CD4-positive, alpha-beta T cell treated with Interleukin-12 subunit alpha and Interleukin-12 subunit beta, for 1 hour (primary cell): ENCODE measurements around the gene GREB1.
"Not testable (repeated sequence)": the region's sequence is repeated elsewhere in the genome, so short reads cannot be mapped to it uniquely, and the experiment has no call there.

Experiments used
- DNase-seq: peaks from one replicate; pipeline ENCODE4 v3.0.0-alpha.2; 2020

Gene GREB1

DNA sequence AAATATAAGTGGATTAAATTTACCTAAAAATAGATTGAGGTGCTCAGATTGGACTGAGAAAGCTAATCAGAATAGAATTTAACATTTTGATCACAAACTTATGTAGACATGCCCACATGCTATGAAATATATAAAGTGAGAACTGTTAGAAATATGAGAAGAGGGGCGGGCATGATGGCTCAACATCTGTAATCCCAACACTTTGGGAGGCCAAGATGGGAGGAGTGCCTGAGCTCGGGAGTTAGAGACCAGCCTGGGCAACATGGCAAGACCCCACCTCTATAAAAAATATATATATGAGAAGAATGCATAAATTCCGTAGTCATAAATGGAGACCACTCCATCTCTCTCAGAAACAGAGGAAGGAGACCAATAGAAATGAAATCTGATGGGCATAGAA is 110.4 kb downstream of the GREB1 start:
- no peak for DNase-seq

DNA sequence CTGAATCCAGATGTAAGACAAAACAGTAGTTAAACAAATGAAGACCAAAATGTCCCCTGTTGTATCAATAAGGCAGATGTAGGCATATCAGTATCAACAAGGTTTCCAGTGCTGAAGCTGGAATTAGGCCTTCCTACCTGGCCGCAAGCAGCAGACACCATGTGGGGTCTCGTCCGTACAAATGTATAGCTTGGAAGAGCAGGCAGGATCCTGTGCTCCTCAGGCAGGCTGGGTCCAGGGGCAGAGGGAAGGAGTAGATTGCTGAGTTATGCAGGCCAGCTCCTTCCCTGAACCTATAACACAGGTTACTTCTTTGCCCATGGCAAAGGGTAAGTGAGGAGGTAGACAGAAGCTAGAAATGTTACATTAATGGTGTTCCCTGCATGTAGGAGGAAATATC is 112.7 kb downstream of the GREB1 start:
- no peak for DNase-seq

- no peak for DNase-seq
Observed at GRCh38 chr2:11647834-11648600, 114.2 kb downstream of the GREB1 start.

DNA sequence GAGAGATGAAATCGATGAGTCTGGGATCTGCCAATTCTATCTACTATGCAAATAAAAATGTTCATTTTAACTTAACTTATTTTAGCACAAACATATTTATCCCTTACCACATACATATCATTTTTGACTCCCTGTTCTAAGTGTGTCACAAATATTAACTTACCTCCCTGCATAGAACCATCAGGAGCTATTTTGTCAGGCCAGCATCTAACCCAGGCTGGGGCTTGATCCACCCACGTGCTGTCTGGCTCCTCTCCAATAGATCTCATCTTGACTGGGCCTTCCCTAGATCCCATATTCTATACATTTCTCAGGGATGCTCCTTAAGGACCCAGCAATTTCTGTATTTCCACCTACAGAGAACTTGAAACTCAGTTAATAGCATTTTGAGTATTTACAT is 115.2 kb downstream of the GREB1 start:
- no peak for DNase-seq

- no peak for DNase-seq
Observed at GRCh38 chr2:11651856-11652548, 118.2 kb downstream of the GREB1 start.

GRCh38 chr2:11652553-11652952 is 118.7 kb downstream of the GREB1 start:
- DNase-seq, result no peak

GRCh38 chr2:11655495-11655894 is 121.7 kb downstream of the GREB1 start:
- no peak for DNase-seq

DNA sequence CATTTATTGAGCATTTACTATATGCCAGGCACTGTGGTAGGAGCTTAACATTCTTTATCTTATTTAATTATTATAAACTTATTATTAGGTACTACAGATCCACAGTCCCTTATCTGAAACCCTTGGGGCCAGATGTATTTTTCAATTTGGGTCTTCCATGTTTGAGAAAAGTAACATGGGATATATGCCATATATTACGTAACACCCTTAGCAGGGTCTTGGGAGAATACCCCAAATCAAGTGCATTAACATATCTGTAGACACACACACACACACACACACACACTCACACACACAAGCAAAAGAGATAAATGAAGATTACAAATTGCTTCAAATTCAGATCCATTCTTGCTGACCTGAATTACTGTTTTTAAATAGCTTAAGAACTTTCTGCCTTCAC is 122.4 kb downstream of the GREB1 start:
- DNase-seq, result no peak

DNA sequence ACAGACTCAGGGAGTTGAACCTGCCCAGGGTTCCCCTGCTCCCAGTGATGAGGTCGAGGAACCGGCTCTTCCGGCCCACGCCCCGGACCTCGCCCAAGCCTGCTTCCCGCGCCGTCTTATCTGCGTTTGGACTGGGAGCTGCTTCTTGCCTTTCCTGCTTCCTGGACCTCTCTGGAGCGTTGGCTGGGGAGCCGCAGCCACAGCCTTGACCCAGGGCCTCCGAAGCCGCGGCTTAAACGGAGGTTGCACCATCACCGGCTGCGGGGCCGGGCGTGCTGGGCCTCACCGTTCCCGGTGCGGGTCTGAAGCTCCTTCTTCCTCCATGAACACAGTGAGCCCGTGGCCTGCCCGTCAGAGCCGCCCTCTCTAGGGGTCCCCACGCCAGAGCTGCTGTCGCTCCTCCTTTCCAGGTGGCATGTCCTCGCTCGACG is 122.8 kb downstream of the GREB1 start:
- no peak for DNase-seq

GRCh38 chr2:11657195-11657594 is 123.3 kb downstream of the GREB1 start:
- no peak for DNase-seq

DNA sequence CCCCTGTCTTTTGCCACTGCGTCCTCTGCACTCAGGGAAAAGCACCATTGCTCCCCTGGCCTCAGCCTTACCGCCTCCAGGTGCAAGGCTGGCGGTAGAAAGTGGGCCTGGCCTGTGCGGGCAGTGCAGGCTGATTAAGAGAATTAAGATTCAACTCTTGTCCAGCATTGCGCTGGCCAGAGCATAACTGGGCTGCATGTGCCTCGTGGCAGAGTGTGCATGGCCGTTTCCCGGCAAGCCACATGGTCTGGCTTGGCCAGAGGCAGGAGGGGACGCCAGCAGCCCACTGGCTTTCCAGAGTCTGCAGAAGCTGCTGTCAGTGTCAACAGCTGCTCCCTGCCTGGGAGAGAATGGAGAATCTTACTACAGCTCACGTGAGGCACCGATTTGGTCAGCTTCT is 123.8 kb downstream of the GREB1 start:
- no peak for DNase-seq

GRCh38 chr2:11658208-11659114 is 124.6 kb downstream of the GREB1 start:
- no peak for DNase-seq

DNA sequence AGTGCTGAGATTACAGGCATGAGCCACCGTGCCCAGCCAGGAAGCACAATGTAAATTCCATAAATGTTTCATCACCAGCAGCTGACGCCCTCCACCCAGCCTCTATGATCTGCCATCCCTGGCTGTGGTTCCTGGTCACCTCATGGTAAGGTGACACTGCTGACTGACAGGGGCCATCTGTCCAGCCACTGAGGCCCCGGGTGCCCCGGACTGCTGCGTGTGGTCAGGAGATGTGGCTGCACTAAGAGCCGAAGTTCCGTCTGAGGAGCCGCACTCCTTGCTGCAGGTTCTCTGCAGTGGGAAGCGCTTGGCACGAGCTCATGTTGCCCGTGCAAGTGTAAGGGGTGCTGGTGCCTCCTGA is 125.2 kb downstream of the GREB1 start:
- DNase-seq, result no peak

DNA sequence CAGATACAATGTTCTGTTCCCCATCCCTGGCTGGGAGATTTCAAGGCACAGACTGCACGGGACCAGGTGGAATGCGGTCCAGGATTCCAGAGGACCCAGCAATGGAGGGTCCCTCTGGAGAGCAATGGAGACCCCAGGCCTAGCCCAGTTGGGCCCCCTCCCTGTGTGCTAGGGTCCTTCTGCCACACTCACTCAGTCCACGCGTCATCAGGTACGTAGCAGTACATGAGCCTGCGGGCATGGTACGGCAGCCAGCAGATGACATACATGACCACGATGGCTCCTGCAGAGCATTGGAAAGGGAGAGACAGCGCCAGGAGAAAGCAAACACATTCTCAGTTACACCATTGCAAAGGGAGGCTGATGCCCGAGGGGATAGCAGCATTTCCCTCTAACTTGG is 126.0 kb downstream of the GREB1 start:
- no peak for DNase-seq

GRCh38 chr2:11660396-11660795 is 126.6 kb downstream of the GREB1 start:
- not testable (repeated sequence) for DNase-seq

DNA sequence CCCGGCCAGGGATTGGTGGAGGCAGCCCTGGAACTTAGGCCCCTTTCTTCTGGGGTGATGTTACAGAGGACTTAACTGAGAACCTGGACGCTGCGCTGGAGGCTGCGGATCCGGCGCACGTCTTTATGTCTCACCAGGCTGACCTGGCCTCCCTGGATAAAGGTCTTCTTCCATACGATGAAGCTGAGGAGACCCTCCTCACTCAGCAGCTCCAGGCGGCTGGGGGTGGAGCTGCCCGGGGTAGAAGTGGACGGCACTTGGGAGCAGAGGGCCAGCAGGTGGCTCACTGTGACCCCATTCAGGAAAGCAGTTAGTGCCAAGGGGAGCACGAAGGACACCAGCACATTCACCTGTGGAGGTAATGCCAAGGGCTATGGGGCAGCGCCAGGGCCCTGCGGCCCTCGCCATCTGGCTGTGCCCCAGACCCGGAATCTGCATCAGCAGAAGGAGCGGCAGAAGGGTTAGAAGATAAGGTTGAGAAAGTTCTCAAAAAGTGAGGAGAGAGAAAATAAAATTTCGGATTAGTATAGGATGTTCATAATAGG is 128.1 kb downstream of the GREB1 start:
- DNase-seq, result no peak

- DNase-seq, result no peak
Observed at GRCh38 chr2:11662882-11663281, 129.0 kb downstream of the GREB1 start.

DNA sequence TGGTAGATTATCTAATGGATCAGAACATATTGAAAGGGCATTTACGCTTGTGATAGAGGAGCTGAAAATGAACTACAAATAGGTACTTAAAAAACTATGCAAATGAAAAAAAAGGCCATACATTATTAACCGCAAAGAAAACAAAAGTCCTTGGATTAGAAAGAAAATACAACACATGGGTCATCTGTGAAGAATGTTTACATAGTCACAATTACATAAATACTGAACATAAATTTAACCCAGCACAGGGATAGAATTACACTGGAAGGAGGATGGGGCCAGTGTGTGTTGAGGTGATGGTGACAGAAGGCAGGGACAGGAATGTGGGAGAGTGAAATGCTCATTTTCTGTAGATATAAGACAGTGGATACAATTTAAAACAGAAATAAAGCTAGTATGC is 129.6 kb downstream of the GREB1 start:
- no peak for DNase-seq

GRCh38 chr2:11665028-11665427 is 131.2 kb downstream of the GREB1 start:
- no peak for DNase-seq

DNA sequence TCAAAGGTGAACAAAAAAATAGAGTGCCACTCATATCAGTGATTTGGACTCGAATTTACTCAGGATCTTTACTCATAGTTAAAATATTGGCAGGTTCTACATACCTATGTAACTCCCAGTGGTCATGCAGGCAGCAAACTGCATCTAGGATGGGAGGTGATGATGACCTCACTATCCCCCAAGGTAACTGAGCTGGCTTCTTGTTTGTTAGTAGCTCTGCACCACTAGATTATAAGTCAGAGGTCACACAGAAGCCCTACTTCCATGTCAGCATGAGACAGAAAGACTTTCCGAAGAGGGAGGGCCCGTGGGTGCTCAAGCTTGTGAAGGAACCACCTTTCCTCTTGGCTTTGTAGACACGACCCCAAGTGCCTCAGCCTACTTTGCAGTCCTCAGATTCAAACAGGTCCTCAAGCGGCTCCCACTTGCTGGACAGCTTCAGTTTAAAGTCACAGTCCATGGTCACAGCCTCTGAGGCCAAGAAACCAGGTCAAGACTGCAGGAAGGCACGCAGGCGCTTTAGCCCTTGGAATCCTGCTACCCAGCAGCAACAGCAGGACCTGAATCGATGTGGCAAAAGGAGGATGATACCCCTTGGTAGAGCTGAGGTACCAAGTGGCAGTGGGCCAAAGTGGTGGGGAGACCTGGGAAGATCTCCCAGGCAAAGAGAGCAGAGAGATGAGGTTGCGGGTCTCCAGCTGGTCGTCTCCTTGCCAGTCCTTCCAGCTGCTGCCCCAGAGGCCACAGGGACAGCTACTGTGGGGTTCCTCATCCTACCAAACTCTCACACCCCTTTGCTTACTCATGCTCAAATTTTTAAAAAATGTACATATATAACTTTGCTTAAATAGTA is 131.9 kb downstream of the GREB1 start:
- no peak for DNase-seq

DNA sequence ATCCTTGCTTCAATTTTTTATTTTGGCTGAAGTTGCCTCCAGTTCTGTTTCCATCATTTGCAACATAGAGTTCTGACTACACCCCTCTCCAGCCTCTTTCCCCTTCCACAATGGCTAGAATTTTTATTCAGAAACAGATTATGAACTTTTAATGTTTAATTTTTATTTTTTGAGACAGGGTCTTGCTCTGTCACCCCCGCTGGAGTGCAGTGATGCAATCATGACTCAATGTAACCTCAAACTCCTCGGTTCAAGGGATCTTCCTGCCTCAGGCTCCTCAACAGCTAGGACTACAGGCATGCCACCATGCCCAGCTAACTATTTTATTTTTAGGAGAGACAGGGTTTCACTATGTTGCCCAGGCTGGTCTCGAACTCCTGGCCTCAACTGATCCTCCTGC is 133.3 kb downstream of the GREB1 start:
- no peak for DNase-seq
